Measurements from ENCODE around the gene ALG5. TPM values are rescaled to one million over a fixed set of nuclear protein-coding genes. Genes with fewer than 3 reads are reported as not detected.

The ALG5 gene
- total and polyA plus RNA-seq, 2 of the 4 experiments (the other 2 are of a cell fraction): 19.4 to 21.9 TPM

- Histone ChIP-seq H2BK20ac (ENCODE audit: low read depth, low read length) (no peak overlapping the region), H3K18ac (ENCODE audit: low read depth, low read length) (no peak overlapping the region), H2BK120ac (ENCODE audit: low read depth, low read length) (no peak overlapping the region), H3K79me1 (ENCODE audit: low read depth in 1 of 2, low read length in 2 of 2) (peaks cover 0 to 6% of the 10 kb centered on the region in 2 experiments; a peak in 3 of 4 replicates), H3K4me1 (ENCODE audit: control insufficient read depth, insufficient read depth, low read length) (peaks cover 3% of the 10 kb centered on the region), H3K14ac (replicated peaks; ENCODE audit: low read depth, low read length) (no peak overlapping the region), H2BK5ac (ENCODE audit: low read depth, low read length, poor library complexity, severe bottlenecking) (no peak overlapping the region), H4K8ac (ENCODE audit: low read depth in 2 of 2, low read length in 2 of 2) (no peak overlapping the region), H2AFZ (replicated peaks; ENCODE audit: low read length, poor library complexity) (no peak overlapping the region), H2BK15ac (ENCODE audit: low read depth, low read length) (no peak overlapping the region), H3K23ac (ENCODE audit: low read depth, low read length) (no peak overlapping the region), H2AK5ac (ENCODE audit: low read depth, low read length) (no peak overlapping the region), H3K4ac (ENCODE audit: low read depth, low read length) (no peak overlapping the region), H3K9me3 (ENCODE audit: control insufficient read depth, insufficient read depth, low read length) (no peaks in the 10 kb centered on the region), H4K20me1 (ENCODE audit: insufficient read depth, low read length) (no peaks in the 10 kb centered on the region), H3K56ac (ENCODE audit: extremely low read depth, insufficient read depth, low read length) (no peak overlapping the region), H3K4me3 (ENCODE audit: insufficient read depth, low read depth, low read length) (no peak overlapping the region), H4K5ac (ENCODE audit: low read depth, low read length) (no peak overlapping the region), H3K9me1 (ENCODE audit: insufficient read depth, low read length) (peaks cover 6% of the 10 kb centered on the region; the same call in 1 of the 2 replicates), H3K4me2 (ENCODE audit: low read depth, low read length) (no peak overlapping the region), H3K27ac (ENCODE audit: insufficient read depth, low read length) (no peak overlapping the region), H3K36me3 (ENCODE audit: control insufficient read depth, insufficient read depth, low read length) (peaks cover 15% of the 10 kb centered on the region), H3K27me3 (ENCODE audit: control insufficient read depth, insufficient read depth, low read length) (no peaks in the 10 kb centered on the region), H2AK9ac (replicated peaks; ENCODE audit: low read depth, low read length, poor library complexity) (no peak overlapping the region), H3K9ac (ENCODE audit: low read depth, low read length) (no peak overlapping the region), H4K91ac (ENCODE audit: insufficient read depth, low read depth, low read length) (no peak overlapping the region)
- intact Hi-C loops (cut with micrococcal nuclease): no loop called here
- BruUV-seq (replicated peaks): no TSS peak
- no CpG with 5 or more reads among the region's 2 CpGs for whole genome bisulfite sequencing, 2 experiments (ENCODE audit: extremely low coverage in 2 of 2, insufficient read length in 1 of 2)
- no peak for ATAC-seq (ENCODE audit: low read depth)
- dilution Hi-C loops (cut with HindIII; ENCODE audit: low sequenced_read_pairs, unreplicated experiment): no loop called here
- POLR2A ChIA-PET (ENCODE audit: unreplicated experiment): no interaction called here
- no peak for DNase-seq
- TF ChIP-seq RCOR1 (IDR thresholded peaks at IDR 0.05; ENCODE audit: insufficient replicate concordance, low read length): no peak
- no peak for TF ChIP-seq NFE2L2 (IDR thresholded peaks at IDR 0.05; ENCODE audit: low read depth, low read length)
- no peak for TF ChIP-seq USF2 (IDR thresholded peaks at IDR 0.05; ENCODE audit: low read depth, low read length)
- TF ChIP-seq ELK1 (IDR thresholded peaks at IDR 0.05; ENCODE audit: borderline replicate concordance, low read depth, low read length): no peak
- no peak for TF ChIP-seq MAFK (IDR thresholded peaks at IDR 0.05; ENCODE audit: low read depth, low read length)
- no peak for TF ChIP-seq CTCF (conservative IDR thresholded peaks at IDR 0.05; ENCODE audit: low read depth, low read length)
- no peak for TF ChIP-seq RFX5 (IDR thresholded peaks at IDR 0.05; ENCODE audit: low read depth, low read length)
- no peak for TF ChIP-seq POLR2A (IDR thresholded peaks at IDR 0.05; ENCODE audit: low read depth, low read length)
- TF ChIP-seq MAZ (IDR thresholded peaks at IDR 0.05; ENCODE audit: borderline replicate concordance, low read depth, low read length): no peak
- TF ChIP-seq CHD1 (IDR thresholded peaks at IDR 0.05; ENCODE audit: low read depth, low read length): no peak
- no peak for TF ChIP-seq FOS (IDR thresholded peaks at IDR 0.05; ENCODE audit: low read depth, low read length)
- no peak for TF ChIP-seq MXI1 (IDR thresholded peaks at IDR 0.05; ENCODE audit: borderline replicate concordance, low read depth, low read length)
- no peak for TF ChIP-seq RAD21 (IDR thresholded peaks at IDR 0.05; ENCODE audit: low read length)
- TF ChIP-seq BHLHE40 (IDR thresholded peaks at IDR 0.05; ENCODE audit: low read depth, low read length): no peak
- CTCF ChIA-PET: interaction anchor here (1.3 kb wide), 1 partner anchor 93 kb away, joined by 3 read pairs; no protein-coding TSS in a partner anchor
- in situ Hi-C loops (cut with MboI; ENCODE audit: low sequenced_read_pairs): no loop called here
These were observed 48.2 kb downstream of the ALG5 start for GRCh38 chr13:36950920-36951319.

Data from IMR-90 (cell line).